ENCODE data around the gene PARP11. TPM values are rescaled to one million over a fixed set of nuclear protein-coding genes. Genes with fewer than 3 reads are reported as not detected.

PARP11 gene
- total RNA-seq, 1 experiment from 2014 or later: 2.7 TPM

GRCh38 chr12:3912863-3913262, 39.7 kb upstream of the PARP11 start:
- DNase-seq (ENCODE audit: low read depth, low spot score) (no peak), ATAC-seq (no peak)
- H3K4me3 ChIP-seq (replicated peaks in 1 of 2; ENCODE audit: low read depth in 1 of 2, low read length in 2 of 2): no peak overlapping the region
- H3K9ac ChIP-seq (ENCODE audit: low read length): no peak overlapping the region
- ChIA-PET POLR2A (no interaction called here), CTCF (no interaction called here), RAD21 (ENCODE audit: low non-redundant PET in 1 of 2, low total read pairs in 2 of 2, uncharacterized antibody in 2 of 2, unreplicated experiment in 2 of 2) (no interaction called here)
- H4K20me1 ChIP-seq (ENCODE audit: insufficient read depth): no peaks in the 10 kb centered on the region
- TF ChIP-seq ZFX (IDR thresholded peaks at IDR 0.05) (no peak), EGR1 (IDR thresholded peaks at IDR 0.05; ENCODE audit: low read depth) (no peak), POLR2AphosphoS5 (IDR thresholded peaks at IDR 0.05; ENCODE audit: low read depth, low read length) (no peak), ZBTB33 (IDR thresholded peaks at IDR 0.05; ENCODE audit: extremely low read depth, insufficient replicate concordance, low read length) (no peak), JUND (IDR thresholded peaks at IDR 0.05) (no peak), SIN3A (IDR thresholded peaks at IDR 0.05; ENCODE audit: low read depth) (no peak), EZH2 (IDR thresholded peaks at IDR 0.05) (no peak), SRF (IDR thresholded peaks at IDR 0.05; ENCODE audit: low read depth) (no peak), MAX (IDR thresholded peaks at IDR 0.05) (no peak), EZH2phosphoT487 (IDR thresholded peaks at IDR 0.05; ENCODE audit: borderline replicate concordance) (no peak), YY1 (IDR thresholded peaks at IDR 0.05; ENCODE audit: extremely low read depth, insufficient replicate concordance, low read depth, low read length) (no peak), POLR2A (IDR thresholded peaks at IDR 0.05; ENCODE audit: borderline replicate concordance, extremely low read depth, insufficient read depth, insufficient read length) (no peak), SP1 (IDR thresholded peaks at IDR 0.05; ENCODE audit: low read depth) (no peak), ZNF274 (IDR thresholded peaks at IDR 0.05; ENCODE audit: low read depth, low read length) (no peak), ATF3 (IDR thresholded peaks at IDR 0.05) (no peak), CBX3 (IDR thresholded peaks at IDR 0.05; ENCODE audit: low read depth) (no peak), REST (IDR thresholded peaks at IDR 0.05; ENCODE audit: low read depth) (no peak), RAD21 (IDR thresholded peaks at IDR 0.05; ENCODE audit: low read depth) (no peak), TCF7L2 (IDR thresholded peaks at IDR 0.05; ENCODE audit: borderline replicate concordance, extremely low read depth, insufficient read depth, insufficient read length) (no peak), ELF1 (IDR thresholded peaks at IDR 0.05; ENCODE audit: borderline replicate concordance, low read depth) (no peak)
- intact Hi-C loops (cut with micrococcal nuclease): no loop called here
- no peaks in the 10 kb centered on the region for H3K9me2 ChIP-seq (ENCODE audit: insufficient read depth)
- no TSS peak for BruUV-seq (replicated peaks)
- no peaks in the 10 kb centered on the region for H3K36me3 ChIP-seq (ENCODE audit: control insufficient read depth in 1 of 2, insufficient read depth in 2 of 2, low read length in 2 of 2)
- no peaks in the 10 kb centered on the region for H3K79me2 ChIP-seq (ENCODE audit: insufficient read depth, low read length)
- no peaks in the 10 kb centered on the region for H3K4me1 ChIP-seq (ENCODE audit: control insufficient read depth in 1 of 2, insufficient read depth in 2 of 2, low read length in 2 of 2)
- H3K4me2 ChIP-seq (ENCODE audit: low read length): no peak overlapping the region
- H3K27ac ChIP-seq (ENCODE audit: low read depth, low read length): no peak overlapping the region
- no peak overlapping the region for H2AFZ ChIP-seq (ENCODE audit: low read depth, low read length, poor library complexity, severe bottlenecking)
- H3K27me3 ChIP-seq (ENCODE audit: insufficient read depth, low read length): peaks cover 24% of the 10 kb centered on the region
- H3K9me3 ChIP-seq (ENCODE audit: control insufficient read depth in 1 of 2, insufficient read depth in 1 of 2, low read depth in 1 of 2, low read length in 2 of 2): no peaks in the 10 kb centered on the region

Data from HCT116 (cell line).